ENCODE results near the gene LSM10. TPM values are rescaled to one million over a fixed set of nuclear protein-coding genes. Genes with fewer than 3 reads are reported as not detected.

Gene LSM10
- total RNA-seq, 1 donor from 2014 or later, result 44.4 TPM

- TF ChIP-seq CTCF (IDR thresholded peaks at IDR 0.05; ENCODE audit: partially characterized antibody, unreplicated experiment), result no peak
- Mint-ChIP-seq H3K4me3 (ENCODE audit: unreplicated experiment) (peak overlapping the region; percentile 97), H3K27me3 (ENCODE audit: unreplicated experiment) (peaks cover 4% of the 10 kb centered on the region), H3K36me3 (ENCODE audit: unreplicated experiment) (no peaks in the 10 kb centered on the region), H3K9me3 (ENCODE audit: unreplicated experiment) (peaks cover 1% of the 10 kb centered on the region), H3K4me1 (ENCODE audit: low read depth, unreplicated experiment) (peaks cover 7% of the 10 kb centered on the region), H3K27ac (ENCODE audit: unreplicated experiment) (peak overlapping the region; percentile 94)
- DNase-seq, result no peak
Observed at GRCh38 chr1:36397083-36397377, 678 bp downstream of the LSM10 start.

- no peak for DNase-seq
- Mint-ChIP-seq H3K4me1 (ENCODE audit: low read depth, unreplicated experiment) (peaks cover 7% of the 10 kb centered on the region), H3K9me3 (ENCODE audit: unreplicated experiment) (peaks cover 1% of the 10 kb centered on the region), H3K27me3 (ENCODE audit: unreplicated experiment) (peaks cover 4% of the 10 kb centered on the region), H3K27ac (ENCODE audit: unreplicated experiment) (no peak overlapping the region), H3K36me3 (ENCODE audit: unreplicated experiment) (no peaks in the 10 kb centered on the region), H3K4me3 (ENCODE audit: unreplicated experiment) (peak overlapping the region; percentile 97)
- no peak for TF ChIP-seq CTCF (IDR thresholded peaks at IDR 0.05; ENCODE audit: partially characterized antibody, unreplicated experiment)
Observed at GRCh38 chr1:36396359-36396758, 1.3 kb downstream of the LSM10 start.

DNA sequence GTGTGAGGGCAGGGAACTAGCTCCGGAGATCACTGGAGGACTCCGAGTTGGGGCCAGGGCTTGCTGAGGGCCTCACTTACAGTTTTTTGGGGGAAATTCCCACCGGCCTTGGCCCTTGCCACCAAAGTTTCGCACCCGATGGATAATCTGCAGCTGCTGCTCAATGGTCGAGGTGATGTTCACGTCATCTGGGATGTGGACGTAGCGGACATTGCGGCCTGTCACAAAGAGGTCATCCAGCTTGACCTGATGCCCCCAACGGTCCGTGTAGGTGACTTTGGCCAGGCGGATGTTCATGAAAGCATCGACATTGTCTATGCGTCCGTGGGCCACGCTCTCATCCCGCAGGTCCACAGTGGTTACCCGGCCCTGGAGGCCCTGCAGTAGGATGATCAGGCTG is 4.0 kb downstream of the LSM10 start:
- no peak for DNase-seq
- Mint-ChIP-seq H3K27me3 (ENCODE audit: unreplicated experiment) (peaks cover 6% of the 10 kb centered on the region), H3K27ac (ENCODE audit: unreplicated experiment) (no peak overlapping the region), H3K9me3 (ENCODE audit: unreplicated experiment) (peaks cover 1% of the 10 kb centered on the region), H3K4me3 (ENCODE audit: unreplicated experiment) (no peak overlapping the region), H3K4me1 (ENCODE audit: low read depth, unreplicated experiment) (peaks cover 9% of the 10 kb centered on the region), H3K36me3 (ENCODE audit: unreplicated experiment) (no peaks in the 10 kb centered on the region)
- no peak for TF ChIP-seq CTCF (IDR thresholded peaks at IDR 0.05; ENCODE audit: partially characterized antibody, unreplicated experiment)

- no peak overlapping the region for H3K27ac Mint-ChIP-seq (ENCODE audit: unreplicated experiment)
- TF ChIP-seq CTCF (IDR thresholded peaks at IDR 0.05; ENCODE audit: partially characterized antibody, unreplicated experiment), result no peak
- no peak overlapping the region for H3K4me3 Mint-ChIP-seq (ENCODE audit: unreplicated experiment)
- H3K9me3 Mint-ChIP-seq (ENCODE audit: unreplicated experiment), result peaks cover 3% of the 10 kb centered on the region
- no peaks in the 10 kb centered on the region for H3K36me3 Mint-ChIP-seq (ENCODE audit: unreplicated experiment)
- DNase-seq, result no peak
- peaks cover 6% of the 10 kb centered on the region for H3K27me3 Mint-ChIP-seq (ENCODE audit: unreplicated experiment)
- peaks cover 9% of the 10 kb centered on the region for H3K4me1 Mint-ChIP-seq (ENCODE audit: low read depth, unreplicated experiment)
Observed at GRCh38 chr1:36392836-36393235, 4.9 kb downstream of the LSM10 start.

GRCh38 chr1:36391271-36391670 is 6.4 kb downstream of the LSM10 start:
- H3K9me3 Mint-ChIP-seq (ENCODE audit: unreplicated experiment), result peaks cover 8% of the 10 kb centered on the region
- H3K27me3 Mint-ChIP-seq (ENCODE audit: unreplicated experiment), result peaks cover 14% of the 10 kb centered on the region
- peaks cover 18% of the 10 kb centered on the region for H3K4me1 Mint-ChIP-seq (ENCODE audit: low read depth, unreplicated experiment)
- H3K36me3 Mint-ChIP-seq (ENCODE audit: unreplicated experiment), result no peaks in the 10 kb centered on the region
- no peak for DNase-seq
- no peak overlapping the region for H3K4me3 Mint-ChIP-seq (ENCODE audit: unreplicated experiment)
- TF ChIP-seq CTCF (IDR thresholded peaks at IDR 0.05; ENCODE audit: partially characterized antibody, unreplicated experiment), result no peak
- H3K27ac Mint-ChIP-seq (ENCODE audit: unreplicated experiment), result no peak overlapping the region
